HG02870 (cell line): ENCODE data around the gene ATP6V1C2.

ENCODE experiments used
- ATAC-seq: cut with Tn5 transposase; IDR thresholded peaks from one replicate; pipeline ENCODE4 v1.9.1; 2021; ENCODE audit warnings: mild to moderate bottlenecking, moderate library complexity; ENCODE audit not compliant: unreplicated experiment

The ATP6V1C2 gene

GRCh38 chr2:10732924-10733565 lies 11.6 kb downstream of the ATP6V1C2 start:
- no peak for ATAC-seq

- no peak for ATAC-seq
Observed at GRCh38 chr2:10733566-10733925, 12.1 kb downstream of the ATP6V1C2 start.

DNA sequence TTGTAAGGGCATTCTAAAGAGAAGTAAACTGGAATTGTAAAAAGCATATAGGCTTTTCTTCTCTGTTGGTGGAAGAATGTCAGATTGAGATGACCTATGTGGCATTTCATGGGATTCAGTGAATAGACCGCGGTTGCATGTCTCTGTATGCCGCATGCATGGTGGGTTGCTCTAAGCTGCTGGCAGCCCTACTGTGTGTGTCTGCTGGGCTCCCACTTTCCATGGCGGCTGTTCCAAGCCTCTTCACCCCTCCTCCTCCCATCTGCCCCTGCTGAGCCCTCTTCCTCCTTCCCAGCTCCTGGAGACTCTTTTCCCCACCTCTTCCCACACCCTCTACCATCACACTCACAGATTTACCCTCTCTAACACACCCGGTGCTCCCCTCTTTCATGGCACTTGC lies 12.6 kb downstream of the ATP6V1C2 start:
- no peak for ATAC-seq

GRCh38 chr2:10738192-10738591 lies 16.8 kb downstream of the ATP6V1C2 start:
- ATAC-seq = no peak

GRCh38 chr2:10740226-10740625 lies 18.8 kb downstream of the ATP6V1C2 start:
- no peak for ATAC-seq

GRCh38 chr2:10741139-10741538 lies 19.7 kb downstream of the ATP6V1C2 start:
- ATAC-seq = no peak

- no peak for ATAC-seq
Observed at GRCh38 chr2:10742666-10743065, 21.2 kb downstream of the ATP6V1C2 start.

GRCh38 chr2:10750610-10751009 lies 29.2 kb downstream of the ATP6V1C2 start:
- no peak for ATAC-seq

DNA sequence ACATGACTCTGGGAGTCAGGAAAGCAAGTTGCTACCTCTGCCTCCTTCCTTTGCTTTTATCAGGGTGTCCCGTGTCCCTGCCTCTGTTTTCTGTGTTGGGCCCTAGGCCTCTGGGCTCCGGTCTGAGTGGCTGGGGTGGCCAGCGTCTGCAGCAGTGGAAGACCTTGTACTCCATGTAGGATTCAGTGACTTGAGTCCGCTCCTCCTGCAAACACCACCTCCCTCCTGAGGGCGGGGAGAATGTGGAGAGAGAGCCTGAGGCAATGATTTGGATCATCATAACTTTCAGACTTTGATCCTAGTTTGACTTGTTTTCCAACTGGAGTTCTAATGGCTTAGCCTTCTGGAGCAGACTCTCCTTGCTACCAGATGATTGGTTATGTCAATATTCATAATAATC lies 30.8 kb downstream of the ATP6V1C2 start:
- ATAC-seq = no peak

- ATAC-seq = no peak
Observed at GRCh38 chr2:10753156-10753555, 31.7 kb downstream of the ATP6V1C2 start.

DNA sequence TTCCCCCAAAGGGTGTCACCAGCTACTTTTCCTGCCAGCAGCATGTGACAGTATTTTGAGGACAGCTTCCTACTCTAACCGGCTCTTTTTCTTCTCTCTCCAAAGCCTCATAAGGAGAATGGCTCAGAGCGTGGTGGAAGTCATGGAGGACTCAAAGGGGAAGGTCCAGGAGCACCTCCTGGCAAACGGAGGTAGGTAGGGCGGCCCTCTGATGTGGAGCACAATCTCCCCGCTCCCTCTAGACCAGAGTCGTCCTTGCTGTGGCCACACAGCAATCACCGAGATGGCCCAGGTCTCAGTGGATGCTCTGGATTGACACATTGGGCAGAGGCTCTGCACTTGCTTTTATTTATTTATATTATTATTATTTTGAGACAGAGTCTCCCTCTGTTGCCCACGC lies 32.4 kb downstream of the ATP6V1C2 start:
- no peak for ATAC-seq

DNA sequence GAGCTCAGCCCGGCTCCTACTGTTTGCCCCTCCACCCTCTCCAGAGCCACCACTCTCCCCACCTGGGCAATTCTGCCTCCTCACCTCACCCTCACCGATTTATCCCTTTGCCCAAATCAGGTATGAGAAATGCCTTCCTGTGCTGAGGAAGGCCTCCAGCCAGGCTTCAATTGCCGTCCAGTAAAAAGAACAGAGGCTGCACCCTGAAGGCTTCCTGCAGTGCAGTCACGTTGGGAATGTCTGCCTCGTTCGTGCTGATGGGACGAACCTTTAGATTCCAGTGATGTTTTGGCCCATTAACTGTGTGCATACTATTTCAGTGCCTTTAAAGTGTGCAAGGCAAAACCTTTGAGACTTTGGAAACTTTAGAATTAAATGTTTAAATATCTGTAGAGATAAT lies 34.2 kb downstream of the ATP6V1C2 start:
- ATAC-seq = no peak

GRCh38 chr2:10757814-10758286 lies 36.4 kb downstream of the ATP6V1C2 start:
- ATAC-seq = no peak

GRCh38 chr2:10759151-10759714 lies 37.8 kb downstream of the ATP6V1C2 start:
- no peak for ATAC-seq

DNA sequence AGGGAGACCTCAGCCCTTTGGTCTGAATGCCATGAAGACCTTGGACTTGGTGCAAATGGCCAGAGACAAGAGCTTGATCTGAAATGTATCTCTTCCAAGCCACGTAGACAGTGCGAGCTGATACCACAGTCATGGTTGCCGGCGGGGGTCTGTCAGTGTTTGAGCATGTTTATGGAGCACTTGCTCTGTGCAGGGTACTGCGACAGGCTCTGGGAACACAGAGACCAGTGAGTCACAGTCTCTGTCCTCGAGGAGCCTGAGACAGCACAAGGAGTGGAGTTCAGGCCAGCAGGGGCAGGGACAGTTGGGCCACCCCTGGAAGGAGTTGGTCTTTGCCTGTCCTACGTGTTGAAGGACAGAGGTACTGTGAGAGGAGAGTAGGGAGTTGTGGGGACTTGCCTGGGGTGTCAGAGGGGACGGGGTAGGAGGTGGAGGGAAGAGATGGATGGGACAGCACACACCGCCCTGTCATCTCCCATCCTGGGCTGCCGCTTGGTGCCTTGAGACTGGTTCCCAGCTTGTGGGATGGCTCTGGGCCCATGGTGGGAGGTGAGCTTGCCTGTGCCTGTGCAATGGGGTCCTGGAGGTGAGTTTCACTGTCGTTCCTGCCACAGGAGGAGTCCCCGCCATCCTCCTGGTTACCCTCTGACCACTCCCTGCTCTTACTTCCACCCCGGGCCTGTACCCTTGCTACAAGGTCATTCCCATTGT lies 39.5 kb downstream of the ATP6V1C2 start:
- no peak for ATAC-seq

GRCh38 chr2:10761591-10761990 lies 40.2 kb downstream of the ATP6V1C2 start:
- no peak for ATAC-seq

- ATAC-seq = no peak
Observed at GRCh38 chr2:10762651-10763460, 41.4 kb downstream of the ATP6V1C2 start.

DNA sequence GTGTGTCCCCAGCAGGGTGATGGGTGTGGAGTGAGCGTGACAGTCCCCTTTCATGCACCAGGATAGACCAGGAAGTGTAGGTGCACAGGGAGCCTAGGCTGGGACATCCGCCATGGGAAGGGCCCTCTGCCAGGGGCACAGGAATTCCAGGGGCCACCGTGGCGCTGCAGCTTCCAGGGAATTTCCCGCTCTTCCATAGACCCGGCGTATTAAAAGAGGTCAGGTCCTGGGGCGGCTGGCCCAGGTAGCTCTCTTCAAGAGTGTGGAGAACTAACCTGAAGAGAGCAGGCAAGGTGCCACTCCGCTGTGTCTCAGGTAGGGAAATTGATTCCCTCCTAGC lies 42.0 kb downstream of the ATP6V1C2 start:
- no peak for ATAC-seq

GRCh38 chr2:10764096-10764785 lies 42.8 kb downstream of the ATP6V1C2 start:
- no peak for ATAC-seq

GRCh38 chr2:10764896-10765295 lies 43.5 kb downstream of the ATP6V1C2 start:
- no peak for ATAC-seq

DNA sequence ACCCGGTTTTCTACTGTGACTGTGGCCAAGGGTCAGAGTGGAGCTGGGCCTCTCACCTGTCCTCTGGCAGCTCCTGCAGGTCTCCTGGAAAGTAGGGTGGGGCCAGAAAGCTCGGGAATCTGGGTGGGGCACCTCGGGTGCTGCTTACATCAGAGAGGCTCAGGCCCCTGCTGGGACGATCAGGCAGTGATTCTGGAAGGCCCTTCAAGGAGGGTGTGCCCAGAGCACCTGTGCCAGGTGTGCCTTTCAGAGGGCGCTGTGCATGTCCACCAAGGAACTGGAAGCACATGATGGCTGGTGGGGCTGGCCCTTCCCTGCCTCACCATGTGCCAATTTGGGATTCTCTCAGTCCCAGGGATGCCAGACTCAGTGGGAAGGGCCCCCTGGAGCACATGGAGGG lies 44.0 kb downstream of the ATP6V1C2 start:
- no peak for ATAC-seq
